Measurements from ENCODE around the gene USB1. TPM values are rescaled to one million over a fixed set of nuclear protein-coding genes. Genes with fewer than 3 reads are reported as not detected.

USB1 gene
- total RNA-seq, 1 experiment from 2014 or later = 73.1 TPM

GRCh38 chr16:57985204-57986181, 15.7 kb upstream of the USB1 start:
- Histone ChIP-seq H3K4me3 (replicated peaks in 1 of 2; ENCODE audit: low read depth in 1 of 2, low read length in 2 of 2) (no peak overlapping the region), H3K36me3 (ENCODE audit: control insufficient read depth in 1 of 2, insufficient read depth in 2 of 2, low read length in 2 of 2) (no peaks in the 10 kb centered on the region), H3K79me2 (ENCODE audit: insufficient read depth, low read length) (no peaks in the 10 kb centered on the region), H3K4me1 (ENCODE audit: control insufficient read depth in 1 of 2, insufficient read depth in 2 of 2, low read length in 2 of 2) (no peaks in the 10 kb centered on the region), H4K20me1 (ENCODE audit: insufficient read depth) (no peaks in the 10 kb centered on the region), H2AFZ (ENCODE audit: low read depth, low read length, poor library complexity, severe bottlenecking) (no peak overlapping the region), H3K9ac (ENCODE audit: low read length) (no peak overlapping the region), H3K9me2 (ENCODE audit: insufficient read depth) (no peaks in the 10 kb centered on the region), H3K27me3 (ENCODE audit: insufficient read depth, low read length) (no peaks in the 10 kb centered on the region), H3K9me3 (ENCODE audit: control insufficient read depth in 1 of 2, insufficient read depth in 1 of 2, low read depth in 1 of 2, low read length in 2 of 2) (no peaks in the 10 kb centered on the region), H3K27ac (ENCODE audit: low read depth, low read length) (no peak overlapping the region), H3K4me2 (ENCODE audit: low read length) (no peak overlapping the region)
- DNase-seq (ENCODE audit: low read depth, low spot score) (no peak), ATAC-seq (no peak)
- POLR2A ChIA-PET = no interaction called here
- BruUV-seq (replicated peaks) = no TSS peak
- no peak for TF ChIP-seq SIN3A (IDR thresholded peaks at IDR 0.05; ENCODE audit: low read depth)
- no peak for TF ChIP-seq CEBPB (IDR thresholded peaks at IDR 0.05; ENCODE audit: low read depth)
- intact Hi-C loops (cut with micrococcal nuclease) = no loop called here
- RAD21 ChIA-PET (ENCODE audit: low non-redundant PET in 1 of 2, low total read pairs in 2 of 2, uncharacterized antibody in 2 of 2, unreplicated experiment in 2 of 2) = no interaction called here
- CTCF ChIA-PET = no interaction called here

GRCh38 chr16:57986196-57986595, 15.0 kb upstream of the USB1 start:
- intact Hi-C loops (cut with micrococcal nuclease) = no loop called here
- RAD21 ChIA-PET (ENCODE audit: low non-redundant PET in 1 of 2, low total read pairs in 2 of 2, uncharacterized antibody in 2 of 2, unreplicated experiment in 2 of 2) = no interaction called here
- TF ChIP-seq ZBTB33 (IDR thresholded peaks at IDR 0.05; ENCODE audit: extremely low read depth, insufficient replicate concordance, low read length) = no peak
- TF ChIP-seq TCF7L2 (IDR thresholded peaks at IDR 0.05; ENCODE audit: borderline replicate concordance, extremely low read depth, insufficient read depth, insufficient read length) = no peak
- TF ChIP-seq ZFX (IDR thresholded peaks at IDR 0.05) = no peak
- no peak for TF ChIP-seq YY1 (IDR thresholded peaks at IDR 0.05; ENCODE audit: extremely low read depth, insufficient replicate concordance, low read depth, low read length)
- TF ChIP-seq ZNF274 (IDR thresholded peaks at IDR 0.05; ENCODE audit: low read depth, low read length) = no peak
- TF ChIP-seq REST (IDR thresholded peaks at IDR 0.05; ENCODE audit: low read depth) = no peak
- no peak for TF ChIP-seq ELF1 (IDR thresholded peaks at IDR 0.05; ENCODE audit: borderline replicate concordance, low read depth)
- no peak for TF ChIP-seq CTCF (IDR thresholded peaks at IDR 0.05 in 2 of 3, conservative IDR thresholded peaks at IDR 0.05 in 1 of 3; ENCODE audit: borderline replicate concordance in 1 of 3, insufficient read depth in 1 of 3, low read depth in 2 of 3, low read length in 2 of 3)

More at GRCh38 chr16:57986196-57986595, 15.0 kb upstream of the USB1 start:
- no peak overlapping the region for H3K4me3 ChIP-seq (replicated peaks in 1 of 2; ENCODE audit: low read depth in 1 of 2, low read length in 2 of 2)
- H3K4me1 ChIP-seq (ENCODE audit: control insufficient read depth in 1 of 2, insufficient read depth in 2 of 2, low read length in 2 of 2) = no peaks in the 10 kb centered on the region
- H3K9me2 ChIP-seq (ENCODE audit: insufficient read depth) = no peaks in the 10 kb centered on the region
- no TSS peak for BruUV-seq (replicated peaks)
- H3K9ac ChIP-seq (ENCODE audit: low read length) = no peak overlapping the region
- ATAC-seq = no peak
- POLR2A ChIA-PET = no interaction called here
- no peaks in the 10 kb centered on the region for H3K36me3 ChIP-seq (ENCODE audit: control insufficient read depth in 1 of 2, insufficient read depth in 2 of 2, low read length in 2 of 2)
- H3K27me3 ChIP-seq (ENCODE audit: insufficient read depth, low read length) = no peaks in the 10 kb centered on the region
- no peak overlapping the region for H3K27ac ChIP-seq (ENCODE audit: low read depth, low read length)
- no peak overlapping the region for H3K4me2 ChIP-seq (ENCODE audit: low read length)
- H3K9me3 ChIP-seq (ENCODE audit: control insufficient read depth in 1 of 2, insufficient read depth in 1 of 2, low read depth in 1 of 2, low read length in 2 of 2) = no peaks in the 10 kb centered on the region
- no peak for DNase-seq (ENCODE audit: low read depth, low spot score)
- H3K79me2 ChIP-seq (ENCODE audit: insufficient read depth, low read length) = no peaks in the 10 kb centered on the region
- no peak overlapping the region for H2AFZ ChIP-seq (ENCODE audit: low read depth, low read length, poor library complexity, severe bottlenecking)
- CTCF ChIA-PET = no interaction called here
- H4K20me1 ChIP-seq (ENCODE audit: insufficient read depth) = no peaks in the 10 kb centered on the region

Data from HCT116 (cell line).